Stimulated activated CD8-positive, alpha-beta memory T cell treated with anti-CD3 and anti-CD28 coated beads, Interleukin-4, amount 100 ng/mL, for 1 hour (primary cell): ENCODE results near the gene ETV4.

Experiments used
- DNase-seq, 2 donors: peaks; one replicate each; pipeline ENCODE4 v3.0.0-alpha.2; 2020; ENCODE audit warnings: low read depth in 2 of 2, low spot score in 1 of 2

The ETV4 gene

GRCh38 chr17:43546319-43547188 is at the start of gene ETV4:
ETV4 (minus strand) TSS chr17:43546340; CDS start chr17:43545617, 723 bp downstream.
- DNase-seq = peak; percentile 60 to 76

GRCh38 chr17:43595466-43595865 is 49.3 kb upstream of the ETV4 start:
- no peak for DNase-seq

- DNase-seq = no peak
These were observed 45.8 kb upstream of the ETV4 start for GRCh38 chr17:43591779-43592562.

- DNase-seq = no peak
These were observed 44.9 kb upstream of the ETV4 start for GRCh38 chr17:43591001-43591400.

GRCh38 chr17:43588664-43589435 is 42.7 kb upstream of the ETV4 start:
- no peak for DNase-seq

GRCh38 chr17:43588121-43588520 is 42.0 kb upstream of the ETV4 start:
- DNase-seq = no peak

GRCh38 chr17:43587647-43588046 is 41.5 kb upstream of the ETV4 start:
- no peak for DNase-seq

GRCh38 chr17:43584666-43585102 is 38.5 kb upstream of the ETV4 start:
- DNase-seq = no peak

- no peak for DNase-seq
These were observed 37.2 kb upstream of the ETV4 start for GRCh38 chr17:43583332-43583731.

GRCh38 chr17:43581613-43582012 is 35.5 kb upstream of the ETV4 start:
- no peak for DNase-seq

GRCh38 chr17:43581130-43581529 is 35.0 kb upstream of the ETV4 start:
- no peak for DNase-seq

GRCh38 chr17:43579566-43580140 is 33.5 kb upstream of the ETV4 start:
- DNase-seq = no peak

GRCh38 chr17:43578699-43579565 is 32.8 kb upstream of the ETV4 start:
- DNase-seq = peak in 1 of 2 donors; percentile 3

GRCh38 chr17:43578404-43578698 is 32.2 kb upstream of the ETV4 start:
- no peak for DNase-seq

- DNase-seq = no peak
These were observed 31.7 kb upstream of the ETV4 start for GRCh38 chr17:43577664-43578403.

- peak in 1 of 2 donors; percentile 40 for DNase-seq
These were observed 30.6 kb upstream of the ETV4 start for GRCh38 chr17:43576563-43577229.

- DNase-seq = no peak
These were observed 28.9 kb upstream of the ETV4 start for GRCh38 chr17:43574896-43575525.

- no peak for DNase-seq
These were observed 28.2 kb upstream of the ETV4 start for GRCh38 chr17:43574348-43574747.
